Endothelial cell of umbilical vein (primary cell): ENCODE data around the gene ZNHIT3. TPM values are rescaled to one million over a fixed set of nuclear protein-coding genes. Genes with fewer than 3 reads are reported as not detected.

Source experiments
- BruUV-seq: library from RNA; stranded (reverse); fragments of 400-500 nt; replicated peaks from 2 replicates; lab custom pipeline; 2021; lab: Mats Ljungman, UMichigan
- CTCF ChIA-PET: fragments of 300-600, 350-600 bp; sonication (Branson Sonifier 250); formaldehyde crosslinking; loops from one replicate; lab custom pipeline; 2021; ENCODE audit warnings: antibody characterized with exemption, inconsistent platforms; lab: Charles Lee
- POLR2A ChIA-PET: fragments of 300-600, 350-600 bp; sonication (Branson Sonifier 250); formaldehyde crosslinking; loops from one replicate; lab custom pipeline; 2021; ENCODE audit warnings: antibody characterized with exemption, inconsistent platforms; lab: Charles Lee
- DNase-seq: peaks from one replicate; pipeline ENCODE4 v3.0.0-alpha.2; 2011; ENCODE audit warnings: low read depth, low spot score
- FAIRE-seq: peaks from 2 replicates; lab custom pipeline; 2011; peaks lifted over from hg19 to GRCh38; lab: Jason Lieb, UNC
- H2AFZ ChIP-seq: 2 replicates; pipeline ENCODE4 v1.6.0; 2012; ENCODE audit warnings: low read depth, low read length, control low read depth, inconsistent platforms
- H3K27ac ChIP-seq: 2 replicates; pipeline ENCODE4 v1.5.1; 2011; ENCODE audit warnings: low read depth, mild to moderate bottlenecking, control low read depth, low read length, moderate library complexity; ENCODE audit not compliant: insufficient read depth
- H3K27me3 ChIP-seq, 2 experiments: 2 replicates each; pipeline versions ENCODE4 v1.6.0 to v1.6.1; 2011; ENCODE audit warnings: low read length in 2 of 2, mixed read lengths in 1 of 2; ENCODE audit not compliant: control insufficient read depth in 2 of 2, insufficient read depth in 2 of 2
- H3K36me3 ChIP-seq, 2 experiments: 2 replicates in 1 of 2; 3 replicates in 1 of 2; pipeline ENCODE4 v1.5.1; 2011; ENCODE audit warnings: low read length in 2 of 2, mild to moderate bottlenecking in 1 of 2, moderate library complexity in 1 of 2; ENCODE audit not compliant: control insufficient read depth in 2 of 2, insufficient read depth in 2 of 2; ENCODE audit errors: extremely low read depth in 1 of 2
- H3K4me1 ChIP-seq: 3 replicates; pipeline ENCODE4 v1.5.1; 2011; ENCODE audit warnings: mild to moderate bottlenecking, low read length; ENCODE audit not compliant: control insufficient read depth, insufficient read depth; ENCODE audit errors: extremely low read depth
- H3K4me2 ChIP-seq: 2 replicates; pipeline ENCODE4 v1.6.1; 2011; ENCODE audit warnings: low read length, control low read depth, mixed read lengths; ENCODE audit not compliant: insufficient read depth
- H3K4me3 ChIP-seq, 3 experiments: fragments of 200-600 bp in 1 of 3; sonication (generic), shearing (Covaris generic) in 1 of 3; replicated peaks in 1 of 3; 2 replicates each; pipeline ENCODE4 v1.5.1; 2011 to 2016; ENCODE audit warnings: control low read depth in 3 of 3, low read length in 3 of 3, mild to moderate bottlenecking in 2 of 3, inconsistent platforms in 1 of 3, low read depth in 1 of 3, moderate library complexity in 1 of 3; ENCODE audit not compliant: insufficient read depth in 1 of 3
- H3K79me2 ChIP-seq: 2 replicates; pipeline ENCODE4 v1.6.0; 2012; ENCODE audit warnings: low read length, inconsistent platforms; ENCODE audit not compliant: control insufficient read depth, insufficient read depth
- H3K9ac ChIP-seq: replicated peaks from 2 replicates; pipeline ENCODE3; 2011; ENCODE audit warnings: low read length, control low read depth; ENCODE audit not compliant: insufficient read depth; ENCODE audit errors: extremely low read depth
- H3K9me1 ChIP-seq: replicated peaks from 3 replicates; pipeline ENCODE4 v1.6.0; 2011; ENCODE audit warnings: mild to moderate bottlenecking, low read length; ENCODE audit not compliant: control insufficient read depth, insufficient read depth; ENCODE audit errors: extremely low read depth
- H3K9me3 ChIP-seq: replicated peaks from 2 replicates; pipeline ENCODE4 v1.5.1; 2012; ENCODE audit warnings: low read length, inconsistent platforms; ENCODE audit not compliant: control insufficient read depth, insufficient read depth
- H4K20me1 ChIP-seq: replicated peaks from 2 replicates; pipeline ENCODE3; 2011; ENCODE audit warnings: mild to moderate bottlenecking, low read length; ENCODE audit not compliant: control insufficient read depth, insufficient read depth; ENCODE audit errors: extremely low read depth
- CTCF ChIP-seq, 2 donors: IDR thresholded peaks; 1 replicate in 1 of 2; 2 replicates in 1 of 2; pipeline ENCODE4 v1.5.1; 2011; ENCODE audit warnings: low read length in 2 of 2, mild to moderate bottlenecking in 2 of 2, moderate library complexity in 2 of 2, control low read depth in 1 of 2, inconsistent platforms in 1 of 2, low read depth in 1 of 2; ENCODE audit not compliant: insufficient read depth in 1 of 2; ENCODE audit errors: extremely low read depth in 1 of 2
- EZH2 ChIP-seq: IDR thresholded peaks from 2 replicates; pipeline ENCODE4 v1.6.1; 2012; ENCODE audit warnings: borderline replicate concordance, low read depth, mild to moderate bottlenecking, moderate library complexity, low read length, inconsistent platforms; ENCODE audit not compliant: severe bottlenecking
- FOS ChIP-seq: IDR thresholded peaks from 2 replicates; pipeline ENCODE4 v1.6.1; 2011; ENCODE audit warnings: mild to moderate bottlenecking, low read length, moderate library complexity, borderline replicate concordance; ENCODE audit not compliant: insufficient read depth
- GATA2 ChIP-seq: IDR thresholded peaks from 2 replicates; pipeline ENCODE4 v1.7.0; 2011; ENCODE audit warnings: low read depth, mild to moderate bottlenecking, moderate library complexity, mixed read lengths, low read length; ENCODE audit not compliant: insufficient read length, insufficient read depth
- MAX ChIP-seq: IDR thresholded peaks from 2 replicates; pipeline ENCODE4 v1.6.1; 2011; ENCODE audit not compliant: insufficient read depth, insufficient read length
- POLR2A ChIP-seq: IDR thresholded peaks from 2 replicates; pipeline ENCODE4 v1.6.1; 2012; ENCODE audit warnings: low read depth, mild to moderate bottlenecking, control low read depth, low read length
- dilution Hi-C: fragments of 300-500 bp; cut with MboI; formaldehyde crosslinking; loops from one replicate; pipeline ENCODE4 v1.15.0; 2019; ENCODE audit warnings: low sequenced_read_pairs; ENCODE audit not compliant: extremely low pct_ligation_motif_present
- intact Hi-C: fragments of 100-400 bp; cut with micrococcal nuclease; formaldehyde crosslinking; loops from one replicate; pipeline ENCODE4 v1.10.0; 2022
- polyA plus RNA-seq, 4 experiments: library from polyadenylated mRNA; depleted of rRNA in 3 of 4; stranded (reverse) in 3 of 4; unstranded in 1 of 4; fragments of >200 nt; gene quantifications; 2 replicates each; pipeline versions ENCODE4 v1.2.1 to v1.2.3, GENCODE V29; 2011 to 2012; ENCODE audit warnings: missing spikeins in 1 of 4
- total RNA-seq: library from RNA; stranded (reverse); gene quantifications from 2 replicates; pipeline ENCODE4 v1.2.3, GENCODE V29; 2021

Gene ZNHIT3
- total and polyA plus RNA-seq, 2 donors (not counting 3 experiments of a cell fraction or from before 2014, with no cell fraction given): 34.0 to 66.9 TPM

- DNase-seq (no peak), FAIRE-seq (no peak)
- TF ChIP-seq CTCF (IDR thresholded peaks at IDR 0.05; ENCODE audit: extremely low read depth in 1 of 2, insufficient read depth in 1 of 2, low read depth in 1 of 2, low read length in 2 of 2) (no peak), EZH2 (no peak), POLR2A (no peak), GATA2 (no peak), FOS (no peak), MAX (no peak)
- H3K4me1 ChIP-seq: peaks cover 11% of the 10 kb centered on the region
- H3K79me2 ChIP-seq: peaks cover 7% of the 10 kb centered on the region
- no peak overlapping the region for H3K4me3 ChIP-seq
- no peaks in the 10 kb centered on the region for H4K20me1 ChIP-seq
- no peaks in the 10 kb centered on the region for H3K9me3 ChIP-seq
- BruUV-seq: no TSS peak
- H3K4me2 ChIP-seq: no peak overlapping the region
- ChIA-PET POLR2A (no interaction called here), CTCF (interaction anchor here (1.4 kb wide), 1 partner anchor 9 kb away, joined by 4 read pairs; no protein-coding TSS in a partner anchor)
- no peak overlapping the region for H3K27ac ChIP-seq
- intact Hi-C loops: no loop called here
- H3K36me3 ChIP-seq: peaks cover 25 to 26% of the 10 kb centered on the region in 2 experiments
- dilution Hi-C loops: no loop called here
- H3K9ac ChIP-seq: no peak overlapping the region
- H2AFZ ChIP-seq: no peak overlapping the region
- H3K27me3 ChIP-seq: no peaks in the 10 kb centered on the region
- H3K9me1 ChIP-seq: no peaks in the 10 kb centered on the region
Measured at GRCh38 chr17:36524428-36524876, 38.0 kb downstream of the ZNHIT3 start.
